GM18868 (cell line): ENCODE results near the gene MMP15.

Experiments
- ATAC-seq: cut with Tn5 transposase; IDR thresholded peaks from one replicate; pipeline ENCODE4 v1.9.1; 2021; ENCODE audit warnings: mild to moderate bottlenecking, moderate library complexity; ENCODE audit not compliant: unreplicated experiment

Gene MMP15

GRCh38 chr16:58018803-58019202, 6.8 kb upstream of the MMP15 start:
- no peak for ATAC-seq

DNA sequence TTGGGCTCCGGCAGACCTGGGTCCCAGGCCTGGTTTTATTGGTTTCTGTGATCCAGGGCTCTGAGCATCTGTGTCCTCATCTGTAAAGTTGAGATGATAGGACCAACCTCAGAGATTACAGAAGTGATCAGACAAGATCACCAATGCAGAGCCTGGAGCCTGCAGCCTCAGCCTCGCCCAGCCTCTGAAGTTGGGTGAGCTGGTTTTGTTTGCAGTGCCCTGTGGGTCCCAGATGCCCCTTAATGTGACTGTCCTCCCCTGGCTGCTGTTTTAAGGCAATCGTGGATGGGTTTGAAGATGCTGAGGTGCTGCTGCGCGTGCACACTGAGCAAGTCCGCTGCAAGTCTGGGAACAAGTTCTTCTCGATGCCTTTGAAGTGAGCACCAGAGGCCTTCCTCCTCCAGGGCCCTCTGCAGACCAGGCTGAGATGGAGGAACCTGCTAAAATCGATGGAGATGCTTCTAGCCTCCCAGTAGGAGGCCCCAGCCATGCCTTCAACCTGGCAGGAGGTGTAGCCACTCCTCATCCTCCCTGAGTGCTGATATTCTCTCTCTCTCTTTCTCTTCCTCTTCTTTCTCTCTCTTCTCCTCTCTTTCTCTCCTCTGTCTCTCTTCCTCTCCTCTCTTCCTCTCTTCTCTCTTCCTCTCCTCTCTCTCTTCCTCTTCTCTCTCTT, 5.6 kb upstream of the MMP15 start:
- ATAC-seq = no peak

DNA sequence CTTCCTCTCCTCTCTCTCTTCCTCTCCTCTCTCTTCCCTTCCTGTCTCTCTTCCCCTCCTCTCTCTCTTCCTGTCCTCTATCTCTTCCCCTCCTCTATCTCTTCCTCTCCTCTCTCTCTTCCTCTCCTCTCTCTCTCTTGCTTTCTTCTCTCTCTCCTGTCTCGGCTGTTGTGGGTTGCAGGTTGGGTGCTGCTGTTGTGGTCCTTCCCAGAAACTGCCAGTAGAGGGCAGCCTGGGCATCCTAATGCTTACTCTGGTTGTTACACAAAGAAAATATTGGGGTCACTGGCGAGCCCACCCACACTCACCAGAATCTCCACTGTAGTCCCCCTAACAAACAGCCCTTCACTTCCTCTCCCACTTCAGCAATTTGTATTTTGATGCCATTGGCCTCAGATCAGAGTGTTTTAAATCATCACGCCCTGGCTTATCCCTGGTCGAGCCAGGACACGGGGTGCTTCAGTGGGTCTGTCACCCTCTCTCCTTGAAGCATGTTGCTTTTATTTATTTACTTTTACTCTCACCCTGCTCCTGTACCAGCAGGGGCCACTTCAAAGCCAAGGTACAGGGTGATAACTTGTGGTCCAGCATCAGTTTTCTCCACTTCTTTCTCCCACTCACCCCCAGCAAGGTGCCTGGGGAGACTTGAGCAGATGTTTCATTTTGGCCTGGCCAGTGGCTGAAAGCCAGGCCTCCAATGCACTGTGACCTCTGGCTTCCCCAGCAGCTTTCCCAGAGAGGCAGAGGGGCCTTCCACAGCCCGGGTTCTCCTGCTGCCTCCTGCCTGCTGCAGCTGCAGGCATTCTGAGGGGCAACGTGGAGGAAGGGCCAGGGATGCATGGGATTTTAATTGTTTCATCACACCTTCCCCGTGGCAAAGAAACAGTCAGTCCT, 4.7 kb upstream of the MMP15 start:
- ATAC-seq = no peak

DNA sequence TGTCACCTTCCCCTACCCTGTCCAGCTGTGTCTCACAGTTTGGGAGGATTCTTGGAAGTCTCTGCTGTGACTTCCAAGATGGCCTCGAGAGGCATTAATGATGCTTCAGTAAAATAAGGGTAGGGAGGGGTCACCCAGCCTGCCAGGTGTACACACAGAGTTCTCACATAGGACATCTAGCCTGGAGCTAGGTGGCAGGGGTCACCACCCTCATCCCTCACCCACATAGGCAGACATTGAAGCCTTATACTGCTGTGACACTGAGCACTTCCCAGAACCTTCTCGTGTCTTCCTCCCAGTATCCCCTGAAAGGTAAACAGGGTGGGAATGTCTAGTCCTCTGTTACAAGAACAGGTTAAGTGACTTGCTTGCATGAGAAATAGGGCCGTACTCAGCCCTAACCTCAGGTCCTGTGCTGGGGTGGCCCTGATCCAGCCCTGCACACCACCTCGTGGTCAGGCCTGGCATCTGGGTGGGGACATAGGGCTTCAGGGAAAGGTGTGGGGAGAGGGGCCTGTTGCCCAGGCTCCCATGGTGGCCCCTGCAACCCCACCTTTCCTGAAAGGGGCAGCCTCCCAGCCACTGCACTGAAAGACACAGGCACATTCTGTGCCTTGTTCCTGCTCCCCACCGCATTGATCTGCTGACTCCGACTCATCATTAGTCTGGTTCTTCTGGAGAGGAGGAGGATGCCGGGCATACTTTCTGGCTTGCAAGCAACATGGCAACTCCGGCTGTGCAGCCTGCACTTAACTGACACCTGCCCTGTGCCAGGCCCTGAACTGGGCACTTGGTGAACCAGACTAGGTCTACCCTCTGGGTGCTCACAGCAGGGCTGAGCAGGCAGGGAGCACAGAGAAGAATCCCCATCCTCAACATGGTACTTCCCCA, 3.6 kb upstream of the MMP15 start:
- no peak for ATAC-seq

- ATAC-seq = no peak
These were observed 2.8 kb upstream of the MMP15 start for GRCh38 chr16:58022601-58023371.

DNA sequence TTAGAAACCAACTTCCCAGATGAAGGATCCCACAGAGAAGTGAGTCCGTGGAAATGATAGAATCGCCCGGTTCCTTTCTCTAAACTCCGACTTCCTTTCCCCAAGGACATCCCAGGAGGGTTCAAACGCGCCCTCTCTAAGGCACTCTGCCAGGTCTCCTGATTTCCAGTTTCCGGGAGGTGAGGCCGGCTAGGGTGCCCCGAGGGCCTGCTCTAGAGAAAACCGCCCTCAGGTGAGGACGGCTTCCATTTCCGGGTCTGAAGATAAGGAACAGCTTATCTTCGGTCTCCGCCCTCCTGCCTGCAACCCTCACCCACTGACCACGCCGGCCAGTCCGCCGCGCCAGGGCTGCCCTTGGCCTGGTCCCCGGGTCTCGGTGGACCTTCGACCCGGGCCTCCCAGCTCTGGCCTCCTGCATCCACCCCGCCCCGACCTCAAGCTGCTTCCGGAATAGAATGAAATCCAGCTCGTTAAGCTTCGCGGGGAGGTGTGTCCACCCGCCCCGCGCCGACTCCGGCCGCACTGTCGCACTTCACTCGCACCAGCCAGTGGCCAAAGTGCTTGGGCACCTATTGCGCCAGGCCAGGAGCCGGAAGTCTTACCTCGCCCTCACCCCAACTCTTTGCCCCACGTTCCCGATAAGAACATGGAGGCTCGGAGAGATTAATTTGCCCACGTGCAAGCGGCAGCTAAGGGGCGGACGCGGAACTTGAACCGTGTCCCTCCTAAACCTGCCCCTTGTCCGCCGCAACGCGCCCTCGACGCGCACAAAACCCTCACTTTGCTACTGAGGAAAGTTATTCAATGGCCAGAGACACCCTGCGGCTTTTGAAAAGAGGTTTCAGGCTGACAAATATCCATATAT, 836 bp upstream of the MMP15 start:
- no peak for ATAC-seq

DNA sequence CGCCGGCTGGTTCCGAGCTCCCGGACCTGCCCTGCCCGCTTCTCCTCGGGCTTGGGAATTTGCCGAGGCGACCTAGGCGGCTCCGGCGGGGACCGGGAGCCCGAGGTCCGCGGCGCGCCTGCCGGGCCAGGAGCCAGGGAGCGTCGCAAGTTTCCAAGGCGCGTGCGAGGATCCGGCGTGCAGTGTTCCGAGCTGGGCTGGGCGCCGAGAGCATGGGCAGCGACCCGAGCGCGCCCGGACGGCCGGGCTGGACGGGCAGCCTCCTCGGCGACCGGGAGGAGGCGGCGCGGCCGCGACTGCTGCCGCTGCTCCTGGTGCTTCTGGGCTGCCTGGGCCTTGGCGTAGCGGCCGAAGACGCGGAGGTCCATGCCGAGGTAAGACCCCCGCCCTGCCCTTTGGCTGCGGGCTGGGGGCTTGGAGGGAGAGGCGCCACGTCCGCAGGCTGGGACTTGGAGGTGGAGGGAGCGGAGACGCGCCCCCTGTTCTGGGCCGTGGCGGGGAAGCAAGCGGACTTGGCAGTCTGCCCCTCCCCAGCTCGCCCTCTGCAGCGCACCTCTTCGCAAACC, 668 bp downstream of the MMP15 start:
- peak; percentile 19 for ATAC-seq

- ATAC-seq = no peak
These were observed 1.2 kb downstream of the MMP15 start for GRCh38 chr16:58026705-58027160.

GRCh38 chr16:58027161-58027915, 1.8 kb downstream of the MMP15 start:
- no peak for ATAC-seq

GRCh38 chr16:58027916-58028455, 2.4 kb downstream of the MMP15 start:
- ATAC-seq = no peak

DNA sequence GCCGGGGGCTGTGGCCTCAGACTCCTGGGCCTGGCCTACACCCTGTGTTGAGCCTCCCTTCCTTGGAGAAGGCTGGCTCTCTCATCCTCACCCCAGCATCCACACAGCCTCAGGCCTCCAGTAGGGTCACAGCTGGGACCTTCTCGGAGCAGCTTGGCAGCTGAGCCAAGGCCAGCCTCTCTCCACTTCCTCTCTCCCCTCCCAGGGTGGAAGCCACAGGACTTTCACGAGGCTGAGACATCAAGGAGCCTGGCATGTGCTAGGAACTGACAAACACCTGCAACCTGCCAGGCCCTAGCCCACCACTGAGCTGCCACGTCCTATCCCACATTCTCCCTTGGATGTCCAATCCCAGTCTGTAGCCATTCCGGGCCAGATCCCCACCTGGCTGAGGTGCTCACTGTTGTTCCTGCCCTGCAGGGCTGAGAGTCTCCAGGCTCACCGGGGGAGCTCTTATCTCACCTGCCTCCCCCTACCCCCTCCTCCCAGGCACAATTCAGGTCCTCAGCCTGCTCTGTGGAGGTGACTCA, 3.1 kb downstream of the MMP15 start:
- no peak for ATAC-seq

DNA sequence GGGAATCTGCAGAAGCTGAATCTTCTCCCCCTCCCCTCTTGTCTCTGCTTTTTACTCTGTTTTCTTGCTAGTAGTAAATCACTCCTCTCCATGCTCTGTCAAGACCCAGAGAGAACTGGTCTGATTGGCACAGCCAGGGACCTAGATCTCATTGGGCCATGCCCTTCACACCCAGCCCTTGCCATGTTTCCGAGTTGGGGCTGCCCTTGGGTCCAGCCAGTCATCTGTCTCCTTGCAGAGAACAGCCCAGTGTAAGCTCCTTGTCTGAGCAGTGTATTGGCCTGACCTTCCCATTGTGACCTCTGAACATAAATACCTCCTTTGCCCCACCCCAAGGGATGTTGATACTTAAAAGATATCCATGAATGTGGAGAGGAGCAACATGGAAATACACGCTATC, 3.9 kb downstream of the MMP15 start:
- ATAC-seq = no peak

GRCh38 chr16:58030136-58030840, 4.7 kb downstream of the MMP15 start:
- ATAC-seq = no peak

- ATAC-seq = no peak
These were observed 5.7 kb downstream of the MMP15 start for GRCh38 chr16:58031016-58031800.

DNA sequence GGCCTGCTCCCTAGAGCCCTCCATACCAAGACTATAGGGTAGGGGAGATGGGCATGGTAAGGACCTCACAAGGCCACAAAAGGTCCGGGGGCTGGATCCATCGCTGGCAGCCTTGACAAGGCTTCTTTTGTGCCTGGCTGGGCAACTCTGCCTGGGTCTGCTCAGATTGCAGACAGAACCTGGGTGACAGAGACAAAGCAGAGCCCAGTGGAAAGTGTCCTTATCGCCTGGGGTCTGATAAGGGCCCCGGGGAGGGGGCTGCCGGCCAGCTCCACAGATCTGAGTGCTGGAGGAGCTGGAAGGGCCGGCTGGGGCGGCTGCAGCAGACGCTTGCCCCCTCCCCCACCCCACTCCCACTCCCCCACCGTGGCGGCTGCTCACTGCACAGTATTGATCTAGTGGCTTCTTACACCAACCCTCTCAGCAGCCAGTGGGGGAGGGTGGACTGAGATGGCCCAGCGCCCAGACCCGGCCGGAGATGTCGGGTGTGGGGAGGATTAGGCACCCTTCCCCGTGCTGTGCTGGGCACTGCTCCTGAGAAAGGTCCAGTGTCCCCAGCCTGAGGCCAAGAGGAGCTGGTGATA, 7.2 kb downstream of the MMP15 start:
- ATAC-seq = no peak

DNA sequence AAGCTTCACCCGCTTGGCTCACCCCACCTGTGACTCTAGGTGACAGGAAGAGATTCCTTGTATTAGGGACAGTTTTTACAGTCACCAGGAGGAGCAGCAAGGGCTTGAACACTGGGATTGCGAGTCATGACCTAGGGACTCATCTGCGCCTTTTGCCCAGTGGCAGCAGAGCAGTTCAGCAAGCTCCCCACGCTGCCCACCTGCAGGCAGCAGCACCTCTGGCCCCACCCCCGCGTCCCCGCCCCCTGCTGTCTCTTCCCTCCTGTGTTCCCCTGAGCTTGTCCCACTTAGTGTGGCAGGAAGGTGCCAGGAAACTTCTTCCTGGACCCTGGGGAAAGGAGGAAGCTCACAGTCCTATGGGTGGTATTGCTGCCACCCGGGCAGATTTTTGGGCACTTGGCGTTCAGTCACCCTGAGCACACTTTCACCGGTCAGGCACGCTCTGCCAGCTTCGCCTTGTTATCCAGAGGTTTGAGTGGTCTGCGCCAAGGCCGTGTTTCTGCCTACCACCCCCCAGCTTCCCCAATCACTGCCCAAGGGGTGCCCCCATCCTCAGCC, 8.7 kb downstream of the MMP15 start:
- no peak for ATAC-seq
